Panc1 (cell line): ENCODE data around the gene PINK1. TPM values are rescaled to one million over a fixed set of nuclear protein-coding genes. Genes with fewer than 3 reads are reported as not detected.

Experiments used
- ATAC-seq: fragments of 200-7000 bp; cut with Tn5 transposase; 2 replicates; pipeline ENCODE4 v1.9.1; 2020; ENCODE audit warnings: mild to moderate bottlenecking, moderate library complexity
- BruUV-seq: library from RNA; stranded (reverse); fragments of 400-500 nt; replicated peaks from 2 replicates; lab custom pipeline; 2021; lab: Mats Ljungman, UMichigan
- CTCF ChIA-PET: fragments of 300-600 bp; sonication (Branson Sonifier 250); formaldehyde crosslinking; loops from one replicate; lab custom pipeline; 2022; ENCODE audit warnings: antibody characterized with exemption; lab: Charles Lee
- POLR2A ChIA-PET: fragments of 300-600 bp; sonication (Branson Sonifier 250); formaldehyde crosslinking; loops from one replicate; lab custom pipeline; 2022; ENCODE audit warnings: antibody characterized with exemption; lab: Charles Lee
- DNase-seq: peaks from one replicate; pipeline ENCODE4 v3.0.0-alpha.2; 2010; ENCODE audit warnings: low read depth, low spot score
- H3K27ac ChIP-seq: 2 replicates; pipeline ENCODE4 v1.5.1; 2011; ENCODE audit warnings: mild to moderate bottlenecking, low read length, inconsistent platforms
- H3K27me3 ChIP-seq: fragments of 200-500 bp; sonication (Bioruptor generic); 2 replicates; pipeline ENCODE4 v1.6.0; 2014; ENCODE audit warnings: low read length, inconsistent platforms; ENCODE audit not compliant: control insufficient read depth, insufficient read depth
- H3K36me3 ChIP-seq: fragments of 200-500 bp; sonication (Bioruptor generic); 2 replicates; pipeline ENCODE4 v1.5.1; 2014; ENCODE audit warnings: inconsistent platforms, mild to moderate bottlenecking, low read length, moderate library complexity; ENCODE audit not compliant: control insufficient read depth, insufficient read depth
- H3K4me1 ChIP-seq: 2 replicates; pipeline ENCODE4 v1.5.1; 2011; ENCODE audit warnings: inconsistent platforms, mild to moderate bottlenecking, low read length, moderate library complexity; ENCODE audit not compliant: control insufficient read depth, insufficient read depth
- H3K4me3 ChIP-seq, 2 experiments: 2 replicates each; pipeline ENCODE4 v1.5.1; 2011 to 2012; ENCODE audit warnings: low read depth in 2 of 2, low read length in 2 of 2, mild to moderate bottlenecking in 2 of 2, inconsistent platforms in 1 of 2, moderate library complexity in 1 of 2
- H3K9me3 ChIP-seq: fragments of 200-500 bp; sonication (Bioruptor generic); 2 replicates; pipeline ENCODE4 v1.5.1; 2014; ENCODE audit warnings: low read depth, mild to moderate bottlenecking, inconsistent platforms, low read length, moderate library complexity; ENCODE audit not compliant: control insufficient read depth, insufficient read depth
- CTCF ChIP-seq: fragments of 450-650 bp; IDR thresholded peaks from 2 replicates; pipeline ENCODE4 v1.5.1; 2017; ENCODE audit warnings: mild to moderate bottlenecking
- POLR2AphosphoS5 ChIP-seq: IDR thresholded peaks from 2 replicates; pipeline ENCODE4 v1.6.1; 2012; ENCODE audit warnings: mild to moderate bottlenecking, low read depth, low read length, moderate library complexity
- REST ChIP-seq, 2 experiments: IDR thresholded peaks; 2 replicates each; pipeline ENCODE4 v1.6.1; 2011 to 2012; ENCODE audit warnings: low read depth in 2 of 2, control low read depth in 1 of 2, low read length in 1 of 2, mild to moderate bottlenecking in 1 of 2, moderate library complexity in 1 of 2; ENCODE audit not compliant: insufficient read depth in 1 of 2
- SIN3A ChIP-seq: IDR thresholded peaks from 2 replicates; pipeline ENCODE4 v1.6.1; 2012; ENCODE audit warnings: low read depth, mild to moderate bottlenecking, low read length, moderate library complexity, borderline replicate concordance; ENCODE audit not compliant: insufficient read depth
- TCF7L2 ChIP-seq: IDR thresholded peaks from 2 replicates; pipeline ENCODE4 v1.6.1; 2011; ENCODE audit warnings: mild to moderate bottlenecking, low read depth, low read length, inconsistent platforms
- in situ Hi-C: cut with HindIII; loops from 2 replicates; pipeline ENCODE4 v1.10.0; 2016; ENCODE audit warnings: low sequenced_read_pairs, low pct_unique_long_range_greater_than_20kb
- intact Hi-C: fragments of 100-400 bp; cut with micrococcal nuclease; formaldehyde crosslinking; loops from one replicate; pipeline ENCODE4 v1.10.0; 2022; ENCODE audit not compliant: unreplicated experiment
- total RNA-seq: library from RNA; stranded (reverse); gene quantifications from one replicate; pipeline ENCODE4 v1.2.1, GENCODE V29; 2021; ENCODE audit not compliant: unreplicated experiment

The PINK1 gene
- total RNA-seq, 1 experiment from 2014 or later, result 32.1 TPM

- no peak overlapping the region for H3K4me3 ChIP-seq
- ATAC-seq, result no peak
- no TSS peak for BruUV-seq
- ChIA-PET CTCF (interaction anchor here (0.6 kb wide), 1 partner anchor 9 kb away, joined by 8 read pairs; no protein-coding TSS in a partner anchor), POLR2A (no interaction called here)
- no peaks in the 10 kb centered on the region for H3K9me3 ChIP-seq
- intact Hi-C loops, result no loop called here
- no peak for DNase-seq
- H3K27me3 ChIP-seq, result no peaks in the 10 kb centered on the region
- TF ChIP-seq TCF7L2 (no peak), POLR2AphosphoS5 (no peak), REST (IDR thresholded peaks at IDR 0.05; ENCODE audit: insufficient read depth in 1 of 2, low read depth in 2 of 2, low read length in 1 of 2) (no peak), CTCF (no peak), SIN3A (no peak)
- H3K4me1 ChIP-seq, result no peaks in the 10 kb centered on the region
- H3K27ac ChIP-seq, result no peak overlapping the region
- H3K36me3 ChIP-seq, result no peaks in the 10 kb centered on the region
- in situ Hi-C loops, result no loop called here
Measured at GRCh38 chr1:20682571-20683236, 49.4 kb downstream of the PINK1 start.

- CTCF ChIA-PET, result no interaction called here
- no peak overlapping the region for H3K27ac ChIP-seq
Measured at GRCh38 chr1:20683614-20684013, 50.4 kb downstream of the PINK1 start.

More at GRCh38 chr1:20683614-20684013, 50.4 kb downstream of the PINK1 start:
- Histone ChIP-seq H3K27me3 (no peaks in the 10 kb centered on the region), H3K4me1 (no peaks in the 10 kb centered on the region), H3K4me3 (no peak overlapping the region), H3K36me3 (no peaks in the 10 kb centered on the region), H3K9me3 (no peaks in the 10 kb centered on the region)
- DNase-seq, result no peak
- POLR2A ChIA-PET, result no interaction called here
- no peak for TF ChIP-seq CTCF
- TF ChIP-seq REST (IDR thresholded peaks at IDR 0.05; ENCODE audit: insufficient read depth in 1 of 2, low read depth in 2 of 2, low read length in 1 of 2), result no peak
- no peak for TF ChIP-seq TCF7L2
- ATAC-seq, result no peak
- intact Hi-C loops, result no loop called here
- no TSS peak for BruUV-seq
- in situ Hi-C loops, result no loop called here
